GM19023 (cell line): ENCODE measurements around the gene EPYC.
"Not testable (repeated sequence)": the region's sequence is repeated elsewhere in the genome, so short reads cannot be mapped to it uniquely, and the experiment has no call there.

Experiments used
- ATAC-seq: cut with Tn5 transposase; IDR thresholded peaks from one replicate; pipeline ENCODE4 v1.9.1; 2021; ENCODE audit warnings: mild to moderate bottlenecking, moderate library complexity; ENCODE audit not compliant: unreplicated experiment

The EPYC gene

GRCh38 chr12:90991952-90992465 is 12.8 kb downstream of the EPYC start:
- ATAC-seq = no peak

GRCh38 chr12:90990611-90991010 is 14.2 kb downstream of the EPYC start:
- no peak for ATAC-seq

GRCh38 chr12:90989686-90990111 is 15.1 kb downstream of the EPYC start:
- no peak for ATAC-seq

GRCh38 chr12:90987520-90987919 is 17.3 kb downstream of the EPYC start:
- no peak for ATAC-seq

DNA sequence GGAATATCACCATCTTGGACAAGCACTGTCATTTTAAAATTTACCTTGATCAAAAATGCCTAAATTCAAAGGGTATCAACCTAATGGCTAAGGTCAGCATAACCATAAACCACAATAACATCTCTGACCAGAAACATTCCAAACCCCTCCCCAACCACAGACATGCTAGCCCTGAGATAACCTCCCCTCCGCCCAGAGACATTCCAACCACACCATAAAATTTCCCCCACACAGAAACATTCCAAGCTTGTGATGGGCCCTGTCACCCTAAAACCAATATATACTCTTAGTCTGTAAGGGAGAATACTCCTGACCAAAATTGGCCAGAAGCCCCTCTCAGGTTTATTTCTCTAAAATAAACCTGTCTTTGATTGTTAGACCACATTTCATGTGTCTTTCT is 17.7 kb downstream of the EPYC start:
- ATAC-seq = no peak

- ATAC-seq = not testable (repeated sequence)
Observed at GRCh38 chr12:90985331-90985730, 19.4 kb downstream of the EPYC start.

- ATAC-seq = no peak
Observed at GRCh38 chr12:90984114-90984513, 20.7 kb downstream of the EPYC start.

DNA sequence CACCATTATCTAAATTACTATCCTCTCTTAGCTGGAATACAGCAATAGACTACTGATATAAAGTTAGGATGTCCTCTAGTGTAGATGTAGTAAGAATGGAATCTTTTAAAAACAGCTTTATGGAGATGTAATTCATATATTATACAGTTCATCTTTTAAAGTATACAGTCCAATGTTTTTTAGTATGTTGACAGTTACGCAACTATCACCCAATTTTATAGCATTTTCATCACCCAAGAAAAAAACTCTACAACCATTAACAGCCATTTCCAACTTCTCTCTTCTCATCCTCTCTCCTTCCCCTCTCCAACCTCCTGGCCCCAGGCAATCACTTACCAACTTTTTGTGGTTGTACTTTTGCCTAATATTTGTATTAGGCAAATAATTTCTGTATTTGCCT is 22.6 kb downstream of the EPYC start:
- no peak for ATAC-seq

- no peak for ATAC-seq
Observed at GRCh38 chr12:90979951-90980350, 24.8 kb downstream of the EPYC start.

GRCh38 chr12:90979019-90979418 is 25.8 kb downstream of the EPYC start:
- ATAC-seq = no peak

DNA sequence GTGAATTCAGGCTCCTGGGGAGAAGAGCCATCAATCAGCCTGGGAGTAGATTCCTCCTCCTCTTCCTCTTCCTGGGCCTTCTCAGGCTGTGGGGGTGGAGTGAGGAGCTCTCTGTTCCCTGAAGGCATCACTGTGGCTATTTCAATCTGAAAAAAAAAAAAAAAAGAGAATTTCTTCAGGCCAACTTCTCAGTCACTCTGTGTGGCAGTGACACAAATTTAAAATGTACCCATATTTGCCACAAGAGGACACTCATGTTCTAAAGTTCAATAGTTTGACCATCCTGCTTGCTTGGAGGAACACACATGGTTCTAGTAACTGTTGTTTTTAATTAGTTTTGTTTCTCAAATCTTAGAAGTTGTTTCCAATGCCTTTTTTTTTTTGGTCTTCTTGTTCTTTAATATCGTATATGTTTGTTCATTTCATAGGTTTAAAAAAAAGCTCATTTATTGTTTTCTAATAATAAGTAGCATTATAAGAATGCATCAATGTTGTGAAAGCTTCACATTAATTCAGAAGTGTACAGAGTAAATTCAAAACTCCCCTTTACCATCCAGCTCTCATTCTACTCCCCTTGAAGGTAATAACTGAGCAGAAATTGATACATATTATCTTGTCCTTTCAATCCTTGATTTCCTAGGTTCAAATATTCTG is 26.5 kb downstream of the EPYC start:
- ATAC-seq = peak; percentile 83

- no peak for ATAC-seq
Observed at GRCh38 chr12:90977224-90977623, 27.5 kb downstream of the EPYC start.

DNA sequence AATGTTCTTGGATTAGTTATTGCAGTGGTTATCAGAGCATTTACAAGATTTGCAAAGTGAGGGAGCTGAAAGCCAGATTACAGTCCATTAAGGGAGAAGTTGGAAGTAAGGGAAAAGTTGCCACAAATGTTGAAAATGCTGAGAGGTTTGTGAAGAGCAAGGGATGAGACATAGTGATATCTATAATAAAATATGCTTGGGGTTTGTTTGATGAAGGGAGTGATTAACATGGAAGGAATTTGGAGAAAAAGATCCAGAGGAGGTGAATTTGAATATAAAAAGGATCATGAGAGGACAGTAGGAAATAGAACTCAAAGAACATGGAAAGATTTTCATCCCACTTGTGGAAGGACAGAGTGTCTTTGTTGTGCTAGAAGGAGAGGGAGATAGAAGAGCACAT is 30.5 kb downstream of the EPYC start:
- ATAC-seq = no peak

GRCh38 chr12:90972226-90972625 is 32.5 kb downstream of the EPYC start:
- ATAC-seq = no peak

DNA sequence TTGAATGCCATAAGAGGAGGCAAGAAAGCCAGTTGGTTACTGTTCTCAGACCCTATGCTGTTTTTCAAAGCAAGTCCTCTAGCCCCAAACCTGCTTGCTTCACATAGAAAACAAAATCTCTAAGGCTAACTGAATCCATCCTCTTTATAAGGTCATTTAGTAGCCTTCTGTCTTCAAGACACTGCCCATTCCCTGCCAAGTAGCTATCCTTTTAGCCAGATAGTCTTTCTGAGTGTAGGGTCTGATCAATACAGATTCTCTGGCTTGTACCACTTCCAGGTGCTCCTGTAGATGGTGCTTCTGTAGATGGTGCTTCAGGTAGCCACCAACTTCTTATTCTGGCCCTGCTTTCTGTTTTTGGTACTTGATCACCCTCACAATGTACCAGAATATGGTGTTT is 33.9 kb downstream of the EPYC start:
- ATAC-seq = no peak

DNA sequence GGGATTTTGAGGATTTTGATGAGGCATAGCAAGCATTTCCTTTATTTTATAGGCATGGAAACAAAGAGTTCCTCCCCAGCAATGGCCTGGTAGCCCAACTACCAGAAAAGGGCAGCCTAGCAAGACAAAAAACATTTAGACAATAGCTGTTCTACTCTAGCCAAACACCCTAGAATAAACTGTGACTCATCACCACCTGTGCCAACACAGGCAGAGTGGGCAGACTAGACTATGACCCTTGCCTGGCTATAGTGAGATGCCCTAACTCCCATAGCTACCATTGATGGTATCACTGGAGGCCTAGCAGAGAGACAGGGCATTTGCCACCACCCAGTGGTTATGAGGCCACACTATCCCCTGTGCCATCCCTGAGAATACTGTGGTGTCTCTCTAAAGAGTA is 34.3 kb downstream of the EPYC start:
- no peak for ATAC-seq

DNA sequence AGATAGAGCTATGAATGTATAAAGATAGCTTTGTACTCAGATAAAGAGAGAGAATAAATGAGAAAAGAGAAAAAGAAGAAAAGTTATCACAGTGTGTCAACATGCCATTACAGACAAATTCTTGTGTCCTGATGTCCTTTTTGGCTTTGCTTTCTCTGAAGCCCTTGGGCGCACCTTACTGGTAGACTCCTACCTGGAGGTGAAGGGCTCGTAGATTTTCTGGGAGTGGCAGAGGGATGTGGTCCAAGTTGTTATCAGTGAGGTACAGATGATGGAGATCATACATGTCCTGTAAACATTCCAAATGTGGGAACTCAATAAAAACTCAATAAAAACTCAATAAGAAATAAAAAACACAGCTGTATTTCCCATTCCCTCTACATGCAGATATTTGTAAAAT is 34.9 kb downstream of the EPYC start:
- ATAC-seq = no peak

DNA sequence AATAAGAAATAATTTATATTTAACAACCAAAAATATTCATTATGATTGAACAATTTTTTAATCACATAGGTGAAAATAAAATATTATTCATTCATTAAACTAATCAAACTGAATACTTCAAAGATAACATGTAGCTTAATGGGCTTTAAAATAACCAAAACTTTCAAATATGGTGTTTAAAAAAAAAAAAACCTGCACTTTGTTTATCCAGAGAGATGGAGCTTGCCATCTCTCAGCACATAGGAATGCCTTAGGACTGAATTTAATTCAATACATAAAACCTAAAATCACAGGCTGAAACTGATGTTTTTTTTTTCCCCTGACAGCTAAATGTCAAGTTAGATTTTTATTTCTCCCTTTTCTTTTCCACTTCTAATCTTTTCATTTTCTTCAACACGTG is 35.4 kb downstream of the EPYC start:
- ATAC-seq = no peak

GRCh38 chr12:90965204-90965603 is 39.6 kb downstream of the EPYC start:
- no peak for ATAC-seq

DNA sequence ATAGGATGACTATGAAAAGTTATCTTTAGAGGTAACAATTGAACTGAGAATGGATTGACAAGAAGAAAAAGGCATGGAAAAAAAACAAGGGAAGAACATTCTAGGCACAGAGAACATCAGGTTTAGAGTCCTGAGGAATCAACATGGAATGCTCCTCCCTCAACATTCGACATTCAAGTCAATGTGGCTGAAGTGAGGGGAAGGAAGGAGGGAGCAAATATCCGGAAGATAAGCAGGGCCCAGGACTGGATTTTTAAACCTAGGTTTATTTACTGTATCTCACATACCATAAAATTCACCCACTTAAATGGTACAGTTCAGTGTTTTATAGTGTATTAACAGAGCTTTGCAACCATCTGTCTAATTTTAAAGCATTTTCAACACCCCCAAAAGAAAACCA is 40.2 kb downstream of the EPYC start:
- no peak for ATAC-seq

- ATAC-seq = no peak
Observed at GRCh38 chr12:90963946-90964345, 40.8 kb downstream of the EPYC start.

- ATAC-seq = no peak
Observed at GRCh38 chr12:90961154-90961553, 43.6 kb downstream of the EPYC start.

GRCh38 chr12:90959538-90960139 is 45.1 kb downstream of the EPYC start:
- ATAC-seq = peak; percentile 64
